NCI-H1694 treated with DMSO at 0.1 percent for 48 hours (cell line): ENCODE results near the gene LRRC36.
A peak's percentile ranks its signal among the peaks of the same experiment; 100 is the strongest.
"Not testable (repeated sequence)": the region's sequence is repeated elsewhere in the genome, so short reads cannot be mapped to it uniquely, and the experiment has no call there.

Experiments used
- DNase-seq: peaks from one replicate; lab custom pipeline; 2025; lab: John Stamatoyannopoulos, UW

Gene LRRC36

GRCh38 chr16:67342616-67343015 lies 16.0 kb downstream of the LRRC36 start:
- DNase-seq: no peak

GRCh38 chr16:67345401-67345800 lies 18.8 kb downstream of the LRRC36 start:
- no peak for DNase-seq

- DNase-seq: no peak
Measured at GRCh38 chr16:67346341-67346740, 19.7 kb downstream of the LRRC36 start.

- DNase-seq: peak; percentile 41
Measured at GRCh38 chr16:67349172-67349571, 22.6 kb downstream of the LRRC36 start.

GRCh38 chr16:67350324-67350723 lies 23.7 kb downstream of the LRRC36 start:
- no peak for DNase-seq

- not testable (repeated sequence) for DNase-seq
Measured at GRCh38 chr16:67352463-67352862, 25.8 kb downstream of the LRRC36 start.

- no peak for DNase-seq
Measured at GRCh38 chr16:67356396-67356795, 29.8 kb downstream of the LRRC36 start.

GRCh38 chr16:67357561-67357960 lies 30.9 kb downstream of the LRRC36 start:
- DNase-seq: no peak

- not testable (repeated sequence) for DNase-seq
Measured at GRCh38 chr16:67359540-67360269, 33.1 kb downstream of the LRRC36 start.

- DNase-seq: no peak
Measured at GRCh38 chr16:67361038-67361437, 34.4 kb downstream of the LRRC36 start.

- DNase-seq: no peak
Measured at GRCh38 chr16:67364600-67365235, 38.1 kb downstream of the LRRC36 start.

- no peak for DNase-seq
Measured at GRCh38 chr16:67370661-67371060, 44.0 kb downstream of the LRRC36 start.

- peak; percentile 29 for DNase-seq
Measured at GRCh38 chr16:67372664-67373063, 46.0 kb downstream of the LRRC36 start.

GRCh38 chr16:67376012-67376411 lies 49.4 kb downstream of the LRRC36 start:
- not testable (repeated sequence) for DNase-seq

- no peak for DNase-seq
Measured at GRCh38 chr16:67378642-67379041, 52.0 kb downstream of the LRRC36 start.

- no peak for DNase-seq
Measured at GRCh38 chr16:67383284-67383683, 56.7 kb downstream of the LRRC36 start.

- DNase-seq: no peak
Measured at GRCh38 chr16:67384778-67385510, 58.3 kb downstream of the LRRC36 start.

GRCh38 chr16:67386861-67387455 lies 60.3 kb downstream of the LRRC36 start:
- no peak for DNase-seq

GRCh38 chr16:67387479-67388079 lies 61.0 kb downstream of the LRRC36 start:
- DNase-seq: no peak

- DNase-seq: no peak
Measured at GRCh38 chr16:67388191-67388590, 61.6 kb downstream of the LRRC36 start.

- DNase-seq: no peak
Measured at GRCh38 chr16:67388591-67388990, 62.0 kb downstream of the LRRC36 start.
